Retinal pigment epithelial cell (primary cell): Measurements from ENCODE around the gene MEI4.

Experiments used
- DNase-seq: peaks from one replicate; pipeline ENCODE4 v3.0.0-alpha.2; 2010; ENCODE audit warnings: low read depth
- H3K4me3 ChIP-seq: 2 replicates; pipeline ENCODE4 v1.5.1; 2011; ENCODE audit warnings: mild to moderate bottlenecking, low read length, control low read depth, moderate library complexity
- TF ChIP-seq, protein P1 (sequence below): conservative IDR thresholded peaks from 2 replicates; pipeline ENCODE4 v1.5.1; 2011; ENCODE audit warnings: low read depth, low read length, control low read depth, inconsistent platforms

The MEI4 gene

DNA sequence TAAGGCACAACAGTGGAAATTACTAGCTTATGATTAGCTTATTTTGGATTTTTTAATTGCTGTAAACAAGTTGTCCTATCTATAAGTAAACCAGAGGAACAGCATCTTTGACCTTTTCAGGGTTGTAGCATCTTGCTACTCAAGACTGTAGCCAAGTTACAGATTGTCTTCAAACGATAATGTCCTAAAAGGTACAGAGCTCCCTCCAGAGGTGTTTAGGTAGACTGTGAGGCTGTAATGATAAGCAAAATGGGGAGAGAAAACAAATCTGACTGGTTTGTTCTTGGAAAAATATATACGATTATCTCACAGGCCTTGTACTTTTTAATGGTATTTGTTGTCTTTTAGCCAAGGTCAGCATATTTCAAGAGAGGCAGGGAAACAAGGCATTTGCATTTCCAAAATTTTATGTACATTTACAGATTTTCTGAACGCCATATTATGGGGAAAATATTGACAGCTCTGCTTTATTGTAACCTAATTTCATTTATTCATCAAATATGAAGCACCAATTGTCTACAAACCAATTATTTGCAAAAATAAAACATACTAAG is 273.4 kb downstream of the MEI4 start:
- DNase-seq: no peak
- H3K4me3 ChIP-seq: no peak overlapping the region
- TF ChIP-seq, protein P1, sequence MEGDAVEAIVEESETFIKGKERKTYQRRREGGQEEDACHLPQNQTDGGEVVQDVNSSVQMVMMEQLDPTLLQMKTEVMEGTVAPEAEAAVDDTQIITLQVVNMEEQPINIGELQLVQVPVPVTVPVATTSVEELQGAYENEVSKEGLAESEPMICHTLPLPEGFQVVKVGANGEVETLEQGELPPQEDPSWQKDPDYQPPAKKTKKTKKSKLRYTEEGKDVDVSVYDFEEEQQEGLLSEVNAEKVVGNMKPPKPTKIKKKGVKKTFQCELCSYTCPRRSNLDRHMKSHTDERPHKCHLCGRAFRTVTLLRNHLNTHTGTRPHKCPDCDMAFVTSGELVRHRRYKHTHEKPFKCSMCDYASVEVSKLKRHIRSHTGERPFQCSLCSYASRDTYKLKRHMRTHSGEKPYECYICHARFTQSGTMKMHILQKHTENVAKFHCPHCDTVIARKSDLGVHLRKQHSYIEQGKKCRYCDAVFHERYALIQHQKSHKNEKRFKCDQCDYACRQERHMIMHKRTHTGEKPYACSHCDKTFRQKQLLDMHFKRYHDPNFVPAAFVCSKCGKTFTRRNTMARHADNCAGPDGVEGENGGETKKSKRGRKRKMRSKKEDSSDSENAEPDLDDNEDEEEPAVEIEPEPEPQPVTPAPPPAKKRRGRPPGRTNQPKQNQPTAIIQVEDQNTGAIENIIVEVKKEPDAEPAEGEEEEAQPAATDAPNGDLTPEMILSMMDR: peak; percentile 34

DNA sequence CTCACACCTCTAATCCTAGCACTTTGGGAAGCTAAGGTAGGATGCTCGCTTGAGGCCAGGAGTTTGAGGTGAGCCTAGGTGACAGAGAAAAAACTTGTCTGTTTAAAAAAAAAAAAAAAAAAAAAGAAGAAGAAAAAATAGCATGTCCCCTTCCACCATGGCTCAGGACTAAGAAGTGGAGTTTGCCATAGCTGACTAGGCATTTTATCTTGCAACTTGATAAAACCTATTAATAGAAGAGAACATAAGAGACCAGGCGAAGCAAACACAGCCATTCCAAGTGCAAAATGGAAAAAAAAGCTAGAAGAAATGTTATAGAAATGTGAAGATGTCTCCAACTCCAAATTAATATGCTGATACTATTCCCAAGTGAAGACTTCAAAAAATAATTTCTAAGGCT is 277.5 kb downstream of the MEI4 start:
- TF ChIP-seq, protein P1: no peak
- no peak overlapping the region for H3K4me3 ChIP-seq
- DNase-seq: no peak

DNA sequence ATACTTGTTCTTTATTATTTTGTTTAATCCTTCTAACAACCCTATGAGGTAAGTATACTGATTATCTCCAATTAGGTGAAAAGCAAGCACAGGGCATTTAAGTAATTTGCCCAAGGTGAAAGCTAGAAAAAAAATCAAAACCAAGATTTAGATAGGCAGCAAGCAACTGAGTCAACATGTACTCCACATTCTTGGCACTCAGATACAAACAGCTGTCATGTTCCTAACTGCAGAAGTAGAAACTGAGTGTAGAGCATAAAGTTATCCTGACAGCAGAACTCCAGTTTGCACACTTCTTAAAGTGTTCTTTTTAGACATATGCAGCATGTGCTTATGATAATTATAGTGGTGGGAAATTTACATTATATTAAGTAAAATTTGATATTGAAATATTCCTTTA is 278.1 kb downstream of the MEI4 start:
- TF ChIP-seq, protein P1: no peak
- H3K4me3 ChIP-seq: no peak overlapping the region
- DNase-seq: no peak

DNA sequence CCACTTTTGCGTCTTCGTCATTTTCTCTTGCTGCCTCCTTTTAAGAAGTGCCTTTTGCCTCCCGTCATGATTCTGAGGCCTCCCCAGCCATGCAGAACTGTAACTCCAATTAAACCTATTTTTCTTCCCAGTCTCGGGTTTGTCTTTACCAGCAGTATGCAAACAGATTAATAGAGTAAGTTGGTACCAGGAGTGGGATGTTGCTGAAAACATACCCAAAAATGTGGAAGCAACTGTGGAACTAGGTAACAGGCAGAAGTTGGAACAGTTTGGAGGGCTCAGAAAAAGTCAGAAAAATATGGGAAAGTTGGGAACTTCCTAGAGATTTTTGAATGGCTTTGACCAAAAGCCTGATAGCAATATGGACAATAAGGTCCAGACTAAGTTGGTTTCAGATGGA is 309.2 kb downstream of the MEI4 start:
- TF ChIP-seq, protein P1: no peak
- no peak for DNase-seq
- no peak overlapping the region for H3K4me3 ChIP-seq

DNA sequence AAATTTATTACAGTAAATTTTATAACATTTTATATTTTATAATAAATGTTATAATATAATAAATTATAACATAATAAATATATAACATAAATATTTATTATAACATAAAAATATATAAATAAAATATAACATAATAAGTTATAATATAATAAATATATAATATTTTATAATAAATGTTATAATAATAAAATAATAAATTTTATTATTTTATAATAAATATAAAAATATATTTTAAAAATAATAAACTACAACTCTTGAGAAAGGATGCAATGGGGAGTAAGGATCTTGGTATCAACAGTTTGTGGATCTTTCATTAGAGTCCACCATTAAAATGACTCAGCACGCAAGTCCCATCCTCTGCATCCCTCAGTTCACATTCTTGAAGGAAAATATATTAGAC is 312.6 kb downstream of the MEI4 start:
- H3K4me3 ChIP-seq: no peak overlapping the region
- no peak for DNase-seq
- TF ChIP-seq, protein P1: no peak

DNA sequence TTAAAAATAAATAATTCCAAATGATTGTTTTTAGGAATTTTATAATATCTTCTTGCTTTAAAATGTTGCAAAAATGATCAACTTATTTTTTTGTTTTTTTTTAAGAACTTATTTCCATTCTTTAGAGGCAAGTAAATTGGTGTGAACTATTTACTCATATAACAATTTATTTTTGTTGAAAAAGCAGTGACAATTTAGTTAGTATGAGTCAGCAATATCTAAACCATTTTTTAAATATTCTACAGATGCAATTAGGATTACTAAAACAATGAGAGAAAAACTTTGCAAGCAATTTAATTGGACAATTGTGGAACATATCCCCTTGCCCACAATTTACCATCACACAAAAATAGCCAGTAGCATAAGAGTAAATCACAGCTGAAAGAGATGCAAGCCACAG is 319.5 kb downstream of the MEI4 start:
- no peak for DNase-seq
- H3K4me3 ChIP-seq: no peak overlapping the region
- TF ChIP-seq, protein P1: no peak
